ENCODE measurements around the gene WDR59.

Gene WDR59

GRCh38 chr16:74982256-74982655 is 2.7 kb downstream of the WDR59 start:
- no peak for TF ChIP-seq CTCF (IDR thresholded peaks at IDR 0.05; ENCODE audit: control extremely low read depth, extremely low read depth, low read depth, missing control alignments)
- no peak for DNase-seq (ENCODE audit: extremely low spot score)
- CTCF ChIA-PET, result interaction anchor here (1.3 to 8.7 kb wide), 2 partner anchors 15 to 137 kb away, joined by 3 to 70 read pairs; partner anchors contain the start of gene ZNRF1
- POLR2A ChIA-PET, result no interaction called here

GRCh38 chr16:74975591-74975990 is 9.3 kb downstream of the WDR59 start:
- TF ChIP-seq CTCF (IDR thresholded peaks at IDR 0.05; ENCODE audit: control extremely low read depth, extremely low read depth, low read depth, missing control alignments), result no peak
- CTCF ChIA-PET, result interaction anchor here (1.2 kb wide), 1 partner anchor 14 kb away, joined by 3 read pairs; no protein-coding TSS in a partner anchor
- POLR2A ChIA-PET, result interaction anchor here (1.1 kb wide), 1 partner anchor 9 kb away, joined by 4 read pairs; the partner anchor contains the start of gene WDR59
- DNase-seq (ENCODE audit: extremely low spot score), result no peak

- DNase-seq (ENCODE audit: extremely low spot score), result no peak
- no peak for TF ChIP-seq CTCF (IDR thresholded peaks at IDR 0.05; ENCODE audit: control extremely low read depth, extremely low read depth, low read depth, missing control alignments)
- ChIA-PET POLR2A (no interaction called here), CTCF (no interaction called here)
These were observed 11.6 kb downstream of the WDR59 start for GRCh38 chr16:74973304-74973703.

- no peak for TF ChIP-seq CTCF (IDR thresholded peaks at IDR 0.05; ENCODE audit: control extremely low read depth, extremely low read depth, low read depth, missing control alignments)
- CTCF ChIA-PET, result no interaction called here
- POLR2A ChIA-PET, result no interaction called here
- DNase-seq (ENCODE audit: extremely low spot score), result no peak
These were observed 30.2 kb downstream of the WDR59 start for GRCh38 chr16:74954763-74955162.

- CTCF ChIA-PET, result interaction anchor here (1.0 to 2.0 kb wide), 3 partner anchors 10 to 89 kb away, joined by 4 to 5 read pairs (median 4); no protein-coding TSS in a partner anchor
- POLR2A ChIA-PET, result no interaction called here
These were observed 33.2 kb downstream of the WDR59 start for GRCh38 chr16:74951681-74952080.

GRCh38 chr16:74951206-74951605 is 33.7 kb downstream of the WDR59 start:
- no peak for TF ChIP-seq CTCF (IDR thresholded peaks at IDR 0.05; ENCODE audit: control extremely low read depth, extremely low read depth, low read depth, missing control alignments)
- ChIA-PET CTCF (interaction anchor here (1.0 to 1.9 kb wide), 2 partner anchors 15 to 88 kb away, joined by 4 to 5 read pairs; no protein-coding TSS in a partner anchor), POLR2A (no interaction called here)
- DNase-seq (ENCODE audit: extremely low spot score), result no peak

More at GRCh38 chr16:74951681-74952080, 33.2 kb downstream of the WDR59 start:
- DNase-seq (ENCODE audit: extremely low spot score), result no peak
- no peak for TF ChIP-seq CTCF (IDR thresholded peaks at IDR 0.05; ENCODE audit: control extremely low read depth, extremely low read depth, low read depth, missing control alignments)

Measured in GM10248 (cell line).